OCI-LY1 (cell line): ENCODE data around the gene CCDC33.

Source experiments
- CTCF ChIP-seq: fragments of 200-600 bp; sonication (generic), shearing (Covaris generic); IDR thresholded peaks from 2 replicates; pipeline ENCODE4 v1.5.1; 2017; ENCODE audit warnings: mild to moderate bottlenecking, antibody characterized with exemption, low read length, moderate library complexity, mixed read lengths
- EZH2 ChIP-seq: fragments of 200-600 bp; sonication (generic), shearing (Covaris generic); IDR thresholded peaks from 2 replicates; pipeline ENCODE4 v1.8.0; 2017; ENCODE audit warnings: borderline replicate concordance, mixed run types, mild to moderate bottlenecking, antibody characterized with exemption, low read length, moderate library complexity, mixed read lengths

- TF ChIP-seq CTCF (no peak), EZH2 (no peak)
Observed at GRCh38 chr15:74383286-74383685, 147.2 kb downstream of the CCDC33 start.
